Neural cell (in vitro differentiated cells): ENCODE data around the gene SPHK2. TPM values are rescaled to one million over a fixed set of nuclear protein-coding genes. Genes with fewer than 3 reads are reported as not detected.
A peak's percentile ranks its signal among the peaks of the same experiment; 100 is the strongest.

Experiments
- H2AFZ ChIP-seq: fragments of 200-600, 300-800 bp; sonication (generic), shearing (Covaris generic); 2 replicates; pipeline ENCODE4 v1.6.0; 2014; ENCODE audit warnings: low read depth, mild to moderate bottlenecking, antibody characterized with exemption, low read length, moderate library complexity
- H3F3A ChIP-seq: fragments of 200-600 bp; shearing (Covaris generic); 2 replicates; pipeline ENCODE4 v1.6.1; 2016; ENCODE audit warnings: mild to moderate bottlenecking, moderate library complexity, mixed read lengths, antibody characterized with exemption, low read length; ENCODE audit not compliant: insufficient read depth, poor library complexity, severe bottlenecking
- H3K27ac ChIP-seq: fragments of 200-600, 300-800 bp; sonication (generic), shearing (Covaris generic); 2 replicates; pipeline ENCODE4 v1.5.1; 2014; ENCODE audit warnings: mild to moderate bottlenecking, low read length, moderate library complexity
- H3K27me3 ChIP-seq: fragments of 300-800, 200-600 bp; sonication (generic), shearing (Covaris generic); 2 replicates; pipeline ENCODE4 v1.6.0; 2014; ENCODE audit warnings: mild to moderate bottlenecking, low read depth, low read length, moderate library complexity; ENCODE audit not compliant: insufficient read depth
- H3K36me3 ChIP-seq: fragments of 300-800, 200-600 bp; sonication (generic), shearing (Covaris generic); 2 replicates; pipeline ENCODE4 v1.5.1; 2014; ENCODE audit warnings: mild to moderate bottlenecking, antibody characterized with exemption, low read length, moderate library complexity; ENCODE audit not compliant: insufficient read depth
- H3K4me2 ChIP-seq: fragments of 300-800, 200-600 bp; sonication (generic), shearing (Covaris generic); 2 replicates; pipeline ENCODE4 v1.6.0; 2014; ENCODE audit warnings: mild to moderate bottlenecking, low read length
- H3K4me3 ChIP-seq: fragments of 300-800, 200-600 bp; sonication (generic), shearing (Covaris generic); 2 replicates; pipeline ENCODE4 v1.5.1; 2014; ENCODE audit warnings: mild to moderate bottlenecking, low read length, moderate library complexity
- H3K79me2 ChIP-seq: fragments of 200-600 bp; shearing (Covaris generic); replicated peaks from 2 replicates; pipeline ENCODE4 v1.6.0; 2014; ENCODE audit warnings: mild to moderate bottlenecking, low read length, moderate library complexity; ENCODE audit not compliant: insufficient read depth
- H3K9ac ChIP-seq: fragments of 300-800, 200-600 bp; sonication (generic), shearing (Covaris generic); 2 replicates; pipeline ENCODE4 v1.6.1; 2016; ENCODE audit warnings: mild to moderate bottlenecking, low read length, mixed read lengths
- H3K9me2 ChIP-seq: fragments of 200-600 bp; shearing (Covaris generic); 2 replicates; pipeline ENCODE4 v1.6.1; 2016; ENCODE audit warnings: mild to moderate bottlenecking, low read length, mixed read lengths; ENCODE audit not compliant: insufficient read depth
- H3K9me3 ChIP-seq: fragments of 200-600, 300-800 bp; sonication (generic), shearing (Covaris generic); 2 replicates; pipeline ENCODE4 v1.6.1; 2016; ENCODE audit warnings: mild to moderate bottlenecking, mixed run types, low read length, moderate library complexity, mixed read lengths
- H4K20me1 ChIP-seq: fragments of 200-600 bp; shearing (Covaris generic); 2 replicates; pipeline ENCODE4 v1.6.1; 2016; ENCODE audit warnings: mild to moderate bottlenecking, mixed run types; ENCODE audit not compliant: insufficient read depth
- CTCF ChIP-seq: fragments of 450-650 bp; IDR thresholded peaks from 2 replicates; pipeline ENCODE4 v1.5.1; 2014; ENCODE audit warnings: antibody characterized with exemption, mild to moderate bottlenecking, moderate library complexity; ENCODE audit not compliant: poor library complexity, severe bottlenecking
- EP300 ChIP-seq: fragments of 450-650 bp; conservative IDR thresholded peaks from 2 replicates; pipeline ENCODE4 v1.6.1; 2014; ENCODE audit warnings: antibody characterized with exemption, mild to moderate bottlenecking, moderate library complexity; ENCODE audit not compliant: poor library complexity, severe bottlenecking
- EZH2 ChIP-seq: fragments of 200-600, 300-800 bp; shearing (Covaris generic), sonication (generic); IDR thresholded peaks from 2 replicates; pipeline ENCODE4 v1.6.1; 2014; ENCODE audit warnings: antibody characterized with exemption, low read length, borderline replicate concordance, mild to moderate bottlenecking; ENCODE audit not compliant: insufficient read depth, poor library complexity, severe bottlenecking
- MXI1 ChIP-seq: fragments of 450-650 bp; conservative IDR thresholded peaks from 2 replicates; pipeline ENCODE4 v1.6.1; 2014; ENCODE audit warnings: antibody characterized with exemption, mild to moderate bottlenecking; ENCODE audit not compliant: poor library complexity, severe bottlenecking
- POLR2AphosphoS5 ChIP-seq: IDR thresholded peaks from 2 replicates; pipeline ENCODE4 v1.6.1; 2012
- RAD21 ChIP-seq: fragments of 450-650 bp; conservative IDR thresholded peaks from 2 replicates; pipeline ENCODE4 v1.6.1; 2014; ENCODE audit warnings: antibody characterized with exemption, mild to moderate bottlenecking, moderate library complexity
- SMC3 ChIP-seq: fragments of 450-650 bp; conservative IDR thresholded peaks from 2 replicates; pipeline ENCODE4 v1.6.1; 2014; ENCODE audit warnings: antibody characterized with exemption, mild to moderate bottlenecking, moderate library complexity; ENCODE audit not compliant: poor library complexity
- TAF1 ChIP-seq: IDR thresholded peaks from 2 replicates; pipeline ENCODE4 v1.6.1; 2012; ENCODE audit warnings: low read depth
- polyA plus RNA-seq: library from polyadenylated mRNA; depleted of rRNA; stranded (reverse); fragments of >200 nt; gene quantifications from 2 replicates; pipeline ENCODE4 v1.2.3, GENCODE V29; 2014
- TF ChIP-seq, protein P1 (sequence below): IDR thresholded peaks from 2 replicates; pipeline ENCODE4 v1.6.1; 2012; ENCODE audit warnings: borderline replicate concordance

Gene SPHK2
- polyA plus RNA-seq, 1 donor from 2014 or later = 22.6 TPM

DNA sequence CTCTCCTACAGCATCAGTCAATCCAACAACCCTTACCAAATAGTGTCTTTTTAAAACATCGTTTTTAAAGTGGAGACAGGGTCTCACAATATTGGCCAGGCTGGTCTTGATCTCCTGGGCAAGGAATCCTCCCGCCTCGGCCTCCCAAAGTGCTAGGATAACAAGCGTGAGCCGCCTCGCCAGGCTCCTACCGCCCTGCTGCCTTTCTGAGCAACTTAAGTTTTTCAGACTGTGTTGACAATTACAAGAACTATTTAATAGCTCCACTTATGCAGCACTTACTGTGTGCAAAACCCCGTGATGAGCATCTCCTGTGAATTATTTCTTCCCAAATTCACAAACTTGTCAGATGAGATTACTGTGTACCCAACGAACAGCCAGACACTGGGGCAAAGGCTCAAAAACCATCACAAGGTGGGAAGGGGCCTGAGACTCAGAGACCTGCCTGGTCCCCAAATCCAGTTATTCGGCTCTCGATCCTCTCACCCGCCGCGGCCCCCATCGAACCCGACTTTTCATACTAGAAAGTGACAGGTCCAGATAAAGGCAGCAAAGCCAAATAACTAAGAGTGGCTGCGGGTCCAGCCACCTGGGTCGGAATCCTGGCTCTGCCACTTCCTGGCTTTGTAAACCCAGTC lies 909 bp upstream of the SPHK2 start:
- TF ChIP-seq POLR2AphosphoS5 = no peak
- TF ChIP-seq SMC3 = no peak
- TF ChIP-seq RAD21 = no peak
- no peak for TF ChIP-seq TAF1
- no peak for TF ChIP-seq MXI1
- TF ChIP-seq EZH2 = no peak
- TF ChIP-seq, protein P1, sequence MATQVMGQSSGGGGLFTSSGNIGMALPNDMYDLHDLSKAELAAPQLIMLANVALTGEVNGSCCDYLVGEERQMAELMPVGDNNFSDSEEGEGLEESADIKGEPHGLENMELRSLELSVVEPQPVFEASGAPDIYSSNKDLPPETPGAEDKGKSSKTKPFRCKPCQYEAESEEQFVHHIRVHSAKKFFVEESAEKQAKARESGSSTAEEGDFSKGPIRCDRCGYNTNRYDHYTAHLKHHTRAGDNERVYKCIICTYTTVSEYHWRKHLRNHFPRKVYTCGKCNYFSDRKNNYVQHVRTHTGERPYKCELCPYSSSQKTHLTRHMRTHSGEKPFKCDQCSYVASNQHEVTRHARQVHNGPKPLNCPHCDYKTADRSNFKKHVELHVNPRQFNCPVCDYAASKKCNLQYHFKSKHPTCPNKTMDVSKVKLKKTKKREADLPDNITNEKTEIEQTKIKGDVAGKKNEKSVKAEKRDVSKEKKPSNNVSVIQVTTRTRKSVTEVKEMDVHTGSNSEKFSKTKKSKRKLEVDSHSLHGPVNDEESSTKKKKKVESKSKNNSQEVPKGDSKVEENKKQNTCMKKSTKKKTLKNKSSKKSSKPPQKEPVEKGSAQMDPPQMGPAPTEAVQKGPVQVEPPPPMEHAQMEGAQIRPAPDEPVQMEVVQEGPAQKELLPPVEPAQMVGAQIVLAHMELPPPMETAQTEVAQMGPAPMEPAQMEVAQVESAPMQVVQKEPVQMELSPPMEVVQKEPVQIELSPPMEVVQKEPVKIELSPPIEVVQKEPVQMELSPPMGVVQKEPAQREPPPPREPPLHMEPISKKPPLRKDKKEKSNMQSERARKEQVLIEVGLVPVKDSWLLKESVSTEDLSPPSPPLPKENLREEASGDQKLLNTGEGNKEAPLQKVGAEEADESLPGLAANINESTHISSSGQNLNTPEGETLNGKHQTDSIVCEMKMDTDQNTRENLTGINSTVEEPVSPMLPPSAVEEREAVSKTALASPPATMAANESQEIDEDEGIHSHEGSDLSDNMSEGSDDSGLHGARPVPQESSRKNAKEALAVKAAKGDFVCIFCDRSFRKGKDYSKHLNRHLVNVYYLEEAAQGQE = no peak
- peak overlapping the region; percentile 88 for H3K4me2 ChIP-seq
- H3K27ac ChIP-seq = peak overlapping the region; percentile 83
- H3K4me3 ChIP-seq = peak overlapping the region; percentile 88
- H3F3A ChIP-seq = peaks cover 2% of the 10 kb centered on the region
- peak overlapping the region; percentile 88 for H3K9ac ChIP-seq
- H3K27me3 ChIP-seq = no peaks in the 10 kb centered on the region
- no peaks in the 10 kb centered on the region for H3K9me2 ChIP-seq
- H4K20me1 ChIP-seq = peaks cover 4% of the 10 kb centered on the region
- no peaks in the 10 kb centered on the region for H3K9me3 ChIP-seq
- peak overlapping the region; percentile 52 for H2AFZ ChIP-seq
- H3K79me2 ChIP-seq = peaks cover 24% of the 10 kb centered on the region
- peaks cover 3% of the 10 kb centered on the region for H3K36me3 ChIP-seq

- Histone ChIP-seq H3K27ac (peak overlapping the region; percentile 83), H3K4me2 (peak overlapping the region; percentile 90), H3K9me2 (no peaks in the 10 kb centered on the region), H3K36me3 (peaks cover 3% of the 10 kb centered on the region), H3K9ac (peak overlapping the region; percentile 68), H4K20me1 (peaks cover 4% of the 10 kb centered on the region), H3K79me2 (peaks cover 32% of the 10 kb centered on the region), H2AFZ (peak overlapping the region; percentile 37), H3K27me3 (no peaks in the 10 kb centered on the region), H3K9me3 (no peaks in the 10 kb centered on the region), H3F3A (peaks cover 5% of the 10 kb centered on the region), H3K4me3 (peak overlapping the region; percentile 88)
- TF ChIP-seq, protein P1 = no peak
- TF ChIP-seq POLR2AphosphoS5 (no peak), RAD21 (no peak), EZH2 (no peak), TAF1 (no peak), CTCF (no peak), MXI1 (no peak), EP300 (no peak)
Observed at GRCh38 chr19:48619692-48620585, 633 bp downstream of the SPHK2 start.
